DND-41 (cell line): Measurements from ENCODE around the gene FAT1.

Experiments used
- CTCF ChIP-seq: IDR thresholded peaks from 2 replicates; pipeline ENCODE4 v1.5.1; 2012; ENCODE audit warnings: borderline replicate concordance, low read length, moderate library complexity, mild to moderate bottlenecking; ENCODE audit not compliant: poor library complexity, severe bottlenecking; ENCODE audit errors: extremely low read depth
- EZH2 ChIP-seq: IDR thresholded peaks from 3 replicates; pipeline ENCODE4 v1.6.1; 2012; ENCODE audit warnings: borderline replicate concordance, low read depth, mild to moderate bottlenecking, moderate library complexity, low read length, inconsistent platforms; ENCODE audit not compliant: severe bottlenecking

GRCh38 chr4:186627226-186627865, 96.3 kb downstream of the FAT1 start:
- TF ChIP-seq CTCF, result no peak
- no peak for TF ChIP-seq EZH2
